ENCODE data around the gene DDIAS.
"Not testable (repeated sequence)": the region's sequence is repeated elsewhere in the genome, so short reads cannot be mapped to it uniquely, and the experiment has no call there.

The DDIAS gene

GRCh38 chr11:82937554-82937953, 36.0 kb downstream of the DDIAS start:
- H3K4me3 ChIP-seq (ENCODE audit: low read length) = no peak overlapping the region
- DNase-seq (ENCODE audit: low read depth) = no peak
- TF ChIP-seq, protein P1, sequence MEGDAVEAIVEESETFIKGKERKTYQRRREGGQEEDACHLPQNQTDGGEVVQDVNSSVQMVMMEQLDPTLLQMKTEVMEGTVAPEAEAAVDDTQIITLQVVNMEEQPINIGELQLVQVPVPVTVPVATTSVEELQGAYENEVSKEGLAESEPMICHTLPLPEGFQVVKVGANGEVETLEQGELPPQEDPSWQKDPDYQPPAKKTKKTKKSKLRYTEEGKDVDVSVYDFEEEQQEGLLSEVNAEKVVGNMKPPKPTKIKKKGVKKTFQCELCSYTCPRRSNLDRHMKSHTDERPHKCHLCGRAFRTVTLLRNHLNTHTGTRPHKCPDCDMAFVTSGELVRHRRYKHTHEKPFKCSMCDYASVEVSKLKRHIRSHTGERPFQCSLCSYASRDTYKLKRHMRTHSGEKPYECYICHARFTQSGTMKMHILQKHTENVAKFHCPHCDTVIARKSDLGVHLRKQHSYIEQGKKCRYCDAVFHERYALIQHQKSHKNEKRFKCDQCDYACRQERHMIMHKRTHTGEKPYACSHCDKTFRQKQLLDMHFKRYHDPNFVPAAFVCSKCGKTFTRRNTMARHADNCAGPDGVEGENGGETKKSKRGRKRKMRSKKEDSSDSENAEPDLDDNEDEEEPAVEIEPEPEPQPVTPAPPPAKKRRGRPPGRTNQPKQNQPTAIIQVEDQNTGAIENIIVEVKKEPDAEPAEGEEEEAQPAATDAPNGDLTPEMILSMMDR (conservative IDR thresholded peaks at IDR 0.05; ENCODE audit: low read length) = no peak

DNA sequence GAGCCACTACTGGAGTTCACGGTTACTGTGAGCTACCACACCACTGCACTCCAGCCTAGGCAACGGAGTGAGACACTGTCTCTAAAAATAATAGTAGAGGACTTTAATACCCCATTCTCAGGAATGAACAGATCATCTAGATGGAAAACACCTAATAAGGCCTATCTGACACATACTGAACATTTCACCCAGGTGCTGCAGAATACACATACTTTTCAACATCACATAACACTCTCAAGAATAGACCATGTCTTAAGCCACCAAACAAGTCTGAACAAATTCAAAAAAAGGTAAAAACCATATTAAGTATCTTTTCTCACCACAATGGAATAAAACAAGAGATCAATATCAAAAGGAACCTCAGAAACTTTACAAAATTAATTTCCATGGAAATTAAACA, 37.9 kb downstream of the DDIAS start:
- TF ChIP-seq, protein P1 (conservative IDR thresholded peaks at IDR 0.05; ENCODE audit: low read length) = no peak
- DNase-seq (ENCODE audit: low read depth) = no peak
- H3K4me3 ChIP-seq (ENCODE audit: low read length) = no peak overlapping the region

GRCh38 chr11:82942376-82942775, 40.8 kb downstream of the DDIAS start:
- TF ChIP-seq, protein P1 (conservative IDR thresholded peaks at IDR 0.05; ENCODE audit: low read length) = no peak
- DNase-seq (ENCODE audit: low read depth) = no peak
- H3K4me3 ChIP-seq (ENCODE audit: low read length) = no peak overlapping the region

- not testable (repeated sequence) for DNase-seq (ENCODE audit: low read depth); H3K4me3 ChIP-seq (ENCODE audit: low read length)
Measured at GRCh38 chr11:82943430-82943829, 41.9 kb downstream of the DDIAS start.

- H3K4me3 ChIP-seq (ENCODE audit: low read length) = no peak overlapping the region
- TF ChIP-seq, protein P1 (conservative IDR thresholded peaks at IDR 0.05; ENCODE audit: low read length) = no peak
- DNase-seq (ENCODE audit: low read depth) = no peak
Measured at GRCh38 chr11:82944198-82944597, 42.7 kb downstream of the DDIAS start.

- not testable (repeated sequence) for H3K4me3 ChIP-seq (ENCODE audit: low read length); DNase-seq (ENCODE audit: low read depth)
Measured at GRCh38 chr11:82945041-82945440, 43.5 kb downstream of the DDIAS start.

DNA sequence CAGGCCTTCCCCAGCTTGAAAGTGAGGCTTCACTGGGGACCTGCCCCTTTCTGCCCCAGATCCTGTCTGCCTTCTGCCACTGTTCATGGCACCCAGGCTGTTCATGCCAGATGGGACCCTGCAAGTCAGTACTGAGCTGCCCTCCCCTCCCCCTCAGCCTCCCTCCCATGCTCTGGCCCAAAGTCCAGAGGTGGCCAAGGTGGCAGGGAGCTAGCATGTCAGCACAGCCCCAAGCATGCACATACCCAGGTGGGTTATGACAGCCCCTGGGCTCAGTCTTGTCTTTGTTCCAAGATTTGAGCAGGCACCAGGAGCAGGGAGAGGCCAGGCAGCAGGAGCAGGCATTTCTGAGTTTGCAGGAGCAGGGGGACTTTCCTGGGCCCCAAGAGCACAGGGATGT, 44.1 kb downstream of the DDIAS start:
- TF ChIP-seq, protein P1 (conservative IDR thresholded peaks at IDR 0.05; ENCODE audit: low read length) = no peak

GRCh38 chr11:82949352-82949751, 47.8 kb downstream of the DDIAS start:
- TF ChIP-seq, protein P1 (conservative IDR thresholded peaks at IDR 0.05; ENCODE audit: low read length) = no peak
- no peak for DNase-seq (ENCODE audit: low read depth)
- H3K4me3 ChIP-seq (ENCODE audit: low read length) = no peak overlapping the region

More for the DNA sequence above, 44.1 kb downstream of the DDIAS start:
- DNase-seq (ENCODE audit: low read depth) = no peak
- H3K4me3 ChIP-seq (ENCODE audit: low read length) = no peak overlapping the region

DNA sequence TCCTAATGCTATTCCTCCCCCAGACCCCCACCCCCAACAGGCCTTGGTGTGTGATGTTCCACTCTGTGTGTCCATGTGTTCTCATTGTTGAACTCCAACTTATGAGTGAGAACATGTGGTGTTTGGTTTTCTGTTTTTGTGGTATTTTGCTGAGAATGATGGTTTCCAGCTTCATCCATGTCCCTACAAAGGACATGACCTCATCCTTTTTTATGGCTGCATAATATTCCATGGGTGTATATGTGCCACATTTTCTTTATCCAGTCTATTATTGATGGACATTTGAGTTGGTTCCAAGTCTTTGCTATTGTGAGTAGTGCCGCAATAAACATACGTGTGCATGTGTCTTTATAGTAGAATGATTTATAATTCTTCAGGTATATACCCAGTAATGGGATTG, 49.0 kb downstream of the DDIAS start:
- not testable (repeated sequence) for H3K4me3 ChIP-seq (ENCODE audit: low read length); DNase-seq (ENCODE audit: low read depth)

DNA sequence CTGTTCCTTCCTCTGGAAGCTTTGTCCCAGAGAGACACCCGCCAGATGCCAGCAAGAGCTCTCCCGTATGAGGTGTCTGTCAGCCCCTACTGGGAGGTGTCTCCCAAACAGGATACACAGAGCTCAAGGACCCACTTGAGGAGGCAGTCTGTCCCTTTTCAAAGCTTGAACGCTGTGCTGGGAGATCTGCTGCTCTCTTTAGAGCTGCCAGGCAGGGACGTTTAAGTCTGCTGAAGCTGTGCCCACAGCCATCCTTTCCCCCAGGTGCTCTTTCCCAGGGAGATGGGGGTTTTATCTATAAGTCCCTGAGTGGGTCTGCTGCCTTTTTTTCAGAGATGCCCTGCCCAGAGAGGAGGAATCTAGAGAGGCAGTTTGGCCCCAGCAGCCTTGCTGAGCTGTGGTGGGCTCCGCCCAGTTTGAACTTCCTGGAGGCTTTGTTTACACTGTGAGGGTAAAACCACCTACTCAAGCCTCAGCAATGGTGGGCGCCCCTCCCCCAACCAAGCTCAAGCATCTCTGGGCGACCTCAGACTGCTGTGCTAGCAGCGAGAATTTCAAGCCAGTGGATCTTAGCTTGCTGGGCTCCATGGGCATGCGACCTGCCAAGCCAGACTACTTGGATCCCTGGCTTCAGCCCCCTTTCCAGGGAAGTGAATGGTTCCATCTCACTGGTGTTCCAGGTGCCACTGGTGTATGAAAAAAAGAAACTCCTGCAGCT, 54.4 kb downstream of the DDIAS start:
- not testable (repeated sequence) for DNase-seq (ENCODE audit: low read depth); H3K4me3 ChIP-seq (ENCODE audit: low read length)
